ENCODE data around the gene GAGE12F.
"Not testable (repeated sequence)": the region's sequence is repeated elsewhere in the genome, so short reads cannot be mapped to it uniquely, and the experiment has no call there.

The GAGE12F gene, protein sequence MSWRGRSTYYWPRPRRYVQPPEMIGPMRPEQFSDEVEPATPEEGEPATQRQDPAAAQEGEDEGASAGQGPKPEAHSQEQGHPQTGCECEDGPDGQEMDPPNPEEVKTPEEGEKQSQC

DNA sequence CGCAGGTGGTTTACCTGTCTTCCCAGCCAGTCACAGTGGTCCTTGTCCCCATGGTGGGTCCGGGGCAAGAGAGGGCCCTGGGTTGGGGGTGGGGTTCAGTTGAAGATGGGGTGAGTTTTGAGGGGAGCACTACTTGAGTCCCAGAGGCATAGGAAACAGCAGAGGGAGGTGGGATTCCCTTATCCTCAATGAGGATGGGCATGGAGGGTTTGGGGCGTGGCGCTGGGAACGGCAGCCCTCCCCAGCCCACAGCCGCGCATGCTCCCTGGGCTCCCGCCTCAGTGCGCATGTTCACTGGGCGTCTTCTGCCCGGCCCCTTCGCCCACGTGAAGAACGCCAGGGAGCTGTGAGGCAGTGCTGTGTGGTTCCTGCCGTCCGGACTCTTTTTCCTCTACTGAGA is at the start of gene GAGE12F:
Gene GAGE12F, plus strand, starts transcription at position 301 of the 400 bp plus-strand sequence. CDS start 1,155 bp downstream, outside the sequence.
- ATAC-seq (ENCODE audit: insufficient read depth, low read depth); H3K36me3 ChIP-seq (ENCODE audit: insufficient read depth, low read length); H3K9ac ChIP-seq (ENCODE audit: low read depth, low read length); H2AFZ ChIP-seq (ENCODE audit: low read depth, low read length); H3K27ac ChIP-seq (ENCODE audit: low read length); H3K27me3 ChIP-seq (ENCODE audit: insufficient read depth, low read length, poor library complexity); H3K79me2 ChIP-seq (ENCODE audit: insufficient read depth, low read length); H3K4me3 ChIP-seq (ENCODE audit: low read depth in 1 of 2, low read length in 2 of 2); DNase-seq; H3K4me1 ChIP-seq (ENCODE audit: insufficient read depth, low read length); H4K20me1 ChIP-seq (ENCODE audit: insufficient read depth, low read length); H3K4me2 ChIP-seq (ENCODE audit: insufficient read depth, low read length); H3K9me3 ChIP-seq (ENCODE audit: insufficient read depth, low read length, severe bottlenecking): not testable (repeated sequence)

DNA sequence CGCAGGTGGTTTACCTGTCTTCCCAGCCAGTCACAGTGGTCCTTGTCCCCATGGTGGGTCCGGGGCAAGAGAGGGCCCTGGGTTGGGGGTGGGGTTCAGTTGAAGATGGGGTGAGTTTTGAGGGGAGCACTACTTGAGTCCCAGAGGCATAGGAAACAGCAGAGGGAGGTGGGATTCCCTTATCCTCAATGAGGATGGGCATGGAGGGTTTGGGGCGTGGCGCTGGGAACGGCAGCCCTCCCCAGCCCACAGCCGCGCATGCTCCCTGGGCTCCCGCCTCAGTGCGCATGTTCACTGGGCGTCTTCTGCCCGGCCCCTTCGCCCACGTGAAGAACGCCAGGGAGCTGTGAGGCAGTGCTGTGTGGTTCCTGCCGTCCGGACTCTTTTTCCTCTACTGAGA is 28.8 kb upstream of the GAGE12F start, which contains the start of gene GAGE12C:
Gene GAGE12C, plus strand, starts transcription at position 301 of the 400 bp plus-strand sequence. CDS start 1,155 bp downstream, outside the sequence.
- H3K4me1 ChIP-seq (ENCODE audit: insufficient read depth, low read length); H3K79me2 ChIP-seq (ENCODE audit: insufficient read depth, low read length); DNase-seq; H3K9ac ChIP-seq (ENCODE audit: low read depth, low read length); H3K27me3 ChIP-seq (ENCODE audit: insufficient read depth, low read length, poor library complexity); H3K27ac ChIP-seq (ENCODE audit: low read length); H2AFZ ChIP-seq (ENCODE audit: low read depth, low read length); H3K4me2 ChIP-seq (ENCODE audit: insufficient read depth, low read length); H3K9me3 ChIP-seq (ENCODE audit: insufficient read depth, low read length, severe bottlenecking); H4K20me1 ChIP-seq (ENCODE audit: insufficient read depth, low read length); H3K4me3 ChIP-seq (ENCODE audit: low read depth in 1 of 2, low read length in 2 of 2); ATAC-seq (ENCODE audit: insufficient read depth, low read depth); H3K36me3 ChIP-seq (ENCODE audit: insufficient read depth, low read length): not testable (repeated sequence)

DNA sequence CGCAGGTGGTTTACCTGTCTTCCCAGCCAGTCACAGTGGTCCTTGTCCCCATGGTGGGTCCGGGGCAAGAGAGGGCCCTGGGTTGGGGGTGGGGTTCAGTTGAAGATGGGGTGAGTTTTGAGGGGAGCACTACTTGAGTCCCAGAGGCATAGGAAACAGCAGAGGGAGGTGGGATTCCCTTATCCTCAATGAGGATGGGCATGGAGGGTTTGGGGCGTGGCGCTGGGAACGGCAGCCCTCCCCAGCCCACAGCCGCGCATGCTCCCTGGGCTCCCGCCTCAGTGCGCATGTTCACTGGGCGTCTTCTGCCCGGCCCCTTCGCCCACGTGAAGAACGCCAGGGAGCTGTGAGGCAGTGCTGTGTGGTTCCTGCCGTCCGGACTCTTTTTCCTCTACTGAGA is 19.2 kb upstream of the GAGE12F start, which contains the start of gene GAGE12D:
Gene GAGE12D, plus strand, starts transcription at position 301 of the 400 bp plus-strand sequence. CDS start 1,155 bp downstream, outside the sequence.
- not testable (repeated sequence) for H4K20me1 ChIP-seq (ENCODE audit: insufficient read depth, low read length); H3K4me1 ChIP-seq (ENCODE audit: insufficient read depth, low read length); ATAC-seq (ENCODE audit: insufficient read depth, low read depth); H3K4me2 ChIP-seq (ENCODE audit: insufficient read depth, low read length); H3K4me3 ChIP-seq (ENCODE audit: low read depth in 1 of 2, low read length in 2 of 2); H3K27me3 ChIP-seq (ENCODE audit: insufficient read depth, low read length, poor library complexity); H3K9ac ChIP-seq (ENCODE audit: low read depth, low read length); DNase-seq; H3K36me3 ChIP-seq (ENCODE audit: insufficient read depth, low read length); H2AFZ ChIP-seq (ENCODE audit: low read depth, low read length); H3K9me3 ChIP-seq (ENCODE audit: insufficient read depth, low read length, severe bottlenecking); H3K79me2 ChIP-seq (ENCODE audit: insufficient read depth, low read length); H3K27ac ChIP-seq (ENCODE audit: low read length)

DNA sequence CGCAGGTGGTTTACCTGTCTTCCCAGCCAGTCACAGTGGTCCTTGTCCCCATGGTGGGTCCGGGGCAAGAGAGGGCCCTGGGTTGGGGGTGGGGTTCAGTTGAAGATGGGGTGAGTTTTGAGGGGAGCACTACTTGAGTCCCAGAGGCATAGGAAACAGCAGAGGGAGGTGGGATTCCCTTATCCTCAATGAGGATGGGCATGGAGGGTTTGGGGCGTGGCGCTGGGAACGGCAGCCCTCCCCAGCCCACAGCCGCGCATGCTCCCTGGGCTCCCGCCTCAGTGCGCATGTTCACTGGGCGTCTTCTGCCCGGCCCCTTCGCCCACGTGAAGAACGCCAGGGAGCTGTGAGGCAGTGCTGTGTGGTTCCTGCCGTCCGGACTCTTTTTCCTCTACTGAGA is 9.7 kb upstream of the GAGE12F start, which contains the start of gene GAGE12E:
Gene GAGE12E, plus strand, starts transcription at position 301 of the 400 bp plus-strand sequence. CDS start 1,155 bp downstream, outside the sequence.
- not testable (repeated sequence) for H3K79me2 ChIP-seq (ENCODE audit: insufficient read depth, low read length); H3K27me3 ChIP-seq (ENCODE audit: insufficient read depth, low read length, poor library complexity); DNase-seq; ATAC-seq (ENCODE audit: insufficient read depth, low read depth); H3K4me1 ChIP-seq (ENCODE audit: insufficient read depth, low read length); H3K9me3 ChIP-seq (ENCODE audit: insufficient read depth, low read length, severe bottlenecking); H3K9ac ChIP-seq (ENCODE audit: low read depth, low read length); H3K36me3 ChIP-seq (ENCODE audit: insufficient read depth, low read length); H3K27ac ChIP-seq (ENCODE audit: low read length); H2AFZ ChIP-seq (ENCODE audit: low read depth, low read length); H4K20me1 ChIP-seq (ENCODE audit: insufficient read depth, low read length); H3K4me2 ChIP-seq (ENCODE audit: insufficient read depth, low read length); H3K4me3 ChIP-seq (ENCODE audit: low read depth in 1 of 2, low read length in 2 of 2)

DNA sequence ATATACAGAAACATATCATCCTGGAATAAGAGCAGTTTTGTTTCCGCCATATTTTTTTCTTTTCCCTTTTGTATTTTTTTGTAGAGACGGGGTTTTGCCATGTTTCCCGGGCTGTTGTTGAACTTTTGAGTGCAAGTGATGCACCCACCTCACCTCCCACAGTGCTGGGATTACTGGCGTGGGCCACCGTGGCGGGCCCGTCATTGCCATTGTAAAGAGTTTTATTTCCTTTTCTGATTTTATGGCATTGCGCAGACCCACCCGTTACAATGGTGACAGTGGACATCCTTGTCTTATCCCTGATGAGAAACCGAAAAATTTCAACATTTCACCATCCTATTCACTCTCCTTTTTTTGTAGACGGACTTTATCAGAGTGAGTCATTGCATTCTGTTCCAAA is 8.1 kb downstream of the GAGE12F start:
- not testable (repeated sequence) for H3K79me2 ChIP-seq (ENCODE audit: insufficient read depth, low read length)

DNA sequence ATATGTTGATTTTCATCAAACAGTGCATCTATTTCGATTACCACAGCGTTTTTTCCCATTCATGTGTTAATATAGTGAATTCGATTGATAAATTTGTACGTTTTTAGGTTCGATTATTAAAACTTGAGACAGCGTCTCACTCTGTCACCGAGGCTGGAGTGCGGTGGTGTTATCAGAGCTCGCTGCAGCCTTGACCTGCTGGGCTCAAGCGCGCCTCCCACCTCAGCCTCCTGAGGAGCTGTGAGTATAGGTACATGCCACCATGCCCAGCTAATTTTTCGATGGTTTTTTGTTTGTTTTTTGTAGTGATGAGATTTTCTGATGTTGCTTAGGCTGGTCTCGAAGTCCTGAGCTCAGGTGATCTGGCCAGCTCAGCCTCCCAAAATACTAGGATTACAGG is 8.5 kb downstream of the GAGE12F start:
- H3K27me3 ChIP-seq (ENCODE audit: insufficient read depth, low read length, poor library complexity); DNase-seq; H3K4me1 ChIP-seq (ENCODE audit: insufficient read depth, low read length); ATAC-seq (ENCODE audit: insufficient read depth, low read depth); H3K9ac ChIP-seq (ENCODE audit: low read depth, low read length); H3K4me3 ChIP-seq (ENCODE audit: low read depth in 1 of 2, low read length in 2 of 2); H3K9me3 ChIP-seq (ENCODE audit: insufficient read depth, low read length, severe bottlenecking); H3K4me2 ChIP-seq (ENCODE audit: insufficient read depth, low read length); H2AFZ ChIP-seq (ENCODE audit: low read depth, low read length); H3K79me2 ChIP-seq (ENCODE audit: insufficient read depth, low read length); H4K20me1 ChIP-seq (ENCODE audit: insufficient read depth, low read length); H3K36me3 ChIP-seq (ENCODE audit: insufficient read depth, low read length); H3K27ac ChIP-seq (ENCODE audit: low read length): not testable (repeated sequence)

More for the DNA sequence above, 8.1 kb downstream of the GAGE12F start:
- not testable (repeated sequence) for H3K27ac ChIP-seq (ENCODE audit: low read length); H3K9me3 ChIP-seq (ENCODE audit: insufficient read depth, low read length, severe bottlenecking); H3K4me3 ChIP-seq (ENCODE audit: low read depth in 1 of 2, low read length in 2 of 2); H3K9ac ChIP-seq (ENCODE audit: low read depth, low read length); H3K4me1 ChIP-seq (ENCODE audit: insufficient read depth, low read length); H3K27me3 ChIP-seq (ENCODE audit: insufficient read depth, low read length, poor library complexity); H4K20me1 ChIP-seq (ENCODE audit: insufficient read depth, low read length); H3K36me3 ChIP-seq (ENCODE audit: insufficient read depth, low read length); DNase-seq; H2AFZ ChIP-seq (ENCODE audit: low read depth, low read length); H3K4me2 ChIP-seq (ENCODE audit: insufficient read depth, low read length); ATAC-seq (ENCODE audit: insufficient read depth, low read depth)

DNA sequence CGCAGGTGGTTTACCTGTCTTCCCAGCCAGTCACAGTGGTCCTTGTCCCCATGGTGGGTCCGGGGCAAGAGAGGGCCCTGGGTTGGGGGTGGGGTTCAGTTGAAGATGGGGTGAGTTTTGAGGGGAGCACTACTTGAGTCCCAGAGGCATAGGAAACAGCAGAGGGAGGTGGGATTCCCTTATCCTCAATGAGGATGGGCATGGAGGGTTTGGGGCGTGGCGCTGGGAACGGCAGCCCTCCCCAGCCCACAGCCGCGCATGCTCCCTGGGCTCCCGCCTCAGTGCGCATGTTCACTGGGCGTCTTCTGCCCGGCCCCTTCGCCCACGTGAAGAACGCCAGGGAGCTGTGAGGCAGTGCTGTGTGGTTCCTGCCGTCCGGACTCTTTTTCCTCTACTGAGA is 9.5 kb downstream of the GAGE12F start, which contains the start of gene GAGE12G:
Gene GAGE12G, plus strand, starts transcription at position 301 of the 400 bp plus-strand sequence. CDS start 1,155 bp downstream, outside the sequence.
- H3K27me3 ChIP-seq (ENCODE audit: insufficient read depth, low read length, poor library complexity); ATAC-seq (ENCODE audit: insufficient read depth, low read depth); H3K4me3 ChIP-seq (ENCODE audit: low read depth in 1 of 2, low read length in 2 of 2); H3K79me2 ChIP-seq (ENCODE audit: insufficient read depth, low read length); H3K36me3 ChIP-seq (ENCODE audit: insufficient read depth, low read length); H4K20me1 ChIP-seq (ENCODE audit: insufficient read depth, low read length); H3K9me3 ChIP-seq (ENCODE audit: insufficient read depth, low read length, severe bottlenecking); H3K4me2 ChIP-seq (ENCODE audit: insufficient read depth, low read length); H3K27ac ChIP-seq (ENCODE audit: low read length); H3K4me1 ChIP-seq (ENCODE audit: insufficient read depth, low read length); H3K9ac ChIP-seq (ENCODE audit: low read depth, low read length); DNase-seq; H2AFZ ChIP-seq (ENCODE audit: low read depth, low read length): not testable (repeated sequence)

DNA sequence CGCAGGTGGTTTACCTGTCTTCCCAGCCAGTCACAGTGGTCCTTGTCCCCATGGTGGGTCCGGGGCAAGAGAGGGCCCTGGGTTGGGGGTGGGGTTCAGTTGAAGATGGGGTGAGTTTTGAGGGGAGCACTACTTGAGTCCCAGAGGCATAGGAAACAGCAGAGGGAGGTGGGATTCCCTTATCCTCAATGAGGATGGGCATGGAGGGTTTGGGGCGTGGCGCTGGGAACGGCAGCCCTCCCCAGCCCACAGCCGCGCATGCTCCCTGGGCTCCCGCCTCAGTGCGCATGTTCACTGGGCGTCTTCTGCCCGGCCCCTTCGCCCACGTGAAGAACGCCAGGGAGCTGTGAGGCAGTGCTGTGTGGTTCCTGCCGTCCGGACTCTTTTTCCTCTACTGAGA is 19.0 kb downstream of the GAGE12F start, which contains the start of gene GAGE12H:
Gene GAGE12H, plus strand, starts transcription at position 301 of the 400 bp plus-strand sequence. CDS start 1,155 bp downstream, outside the sequence.
- H3K9ac ChIP-seq (ENCODE audit: low read depth, low read length); H3K27me3 ChIP-seq (ENCODE audit: insufficient read depth, low read length, poor library complexity); H3K27ac ChIP-seq (ENCODE audit: low read length); H3K4me3 ChIP-seq (ENCODE audit: low read depth in 1 of 2, low read length in 2 of 2); H3K4me1 ChIP-seq (ENCODE audit: insufficient read depth, low read length); H2AFZ ChIP-seq (ENCODE audit: low read depth, low read length); H4K20me1 ChIP-seq (ENCODE audit: insufficient read depth, low read length); H3K4me2 ChIP-seq (ENCODE audit: insufficient read depth, low read length); DNase-seq; H3K9me3 ChIP-seq (ENCODE audit: insufficient read depth, low read length, severe bottlenecking); ATAC-seq (ENCODE audit: insufficient read depth, low read depth); H3K79me2 ChIP-seq (ENCODE audit: insufficient read depth, low read length); H3K36me3 ChIP-seq (ENCODE audit: insufficient read depth, low read length): not testable (repeated sequence)

All from DND-41 (cell line).